Endothelial cell of umbilical vein (primary cell): Measurements from ENCODE around the gene ABI2. TPM values are rescaled to one million over a fixed set of nuclear protein-coding genes. Genes with fewer than 3 reads are reported as not detected.

Experiments used
- BruUV-seq: library from RNA; stranded (reverse); fragments of 400-500 nt; replicated peaks from 2 replicates; lab custom pipeline; 2021; lab: Mats Ljungman, UMichigan
- CTCF ChIA-PET: fragments of 300-600, 350-600 bp; sonication (Branson Sonifier 250); formaldehyde crosslinking; loops from one replicate; lab custom pipeline; 2021; ENCODE audit warnings: antibody characterized with exemption, inconsistent platforms; lab: Charles Lee
- POLR2A ChIA-PET: fragments of 300-600, 350-600 bp; sonication (Branson Sonifier 250); formaldehyde crosslinking; loops from one replicate; lab custom pipeline; 2021; ENCODE audit warnings: antibody characterized with exemption, inconsistent platforms; lab: Charles Lee
- DNase-seq: peaks from one replicate; pipeline ENCODE4 v3.0.0-alpha.2; 2011; ENCODE audit warnings: low read depth, low spot score
- FAIRE-seq: peaks from 2 replicates; lab custom pipeline; 2011; peaks lifted over from hg19 to GRCh38; lab: Jason Lieb, UNC
- H2AFZ ChIP-seq: 2 replicates; pipeline ENCODE4 v1.6.0; 2012; ENCODE audit warnings: low read depth, low read length, control low read depth, inconsistent platforms
- H3K27ac ChIP-seq: 2 replicates; pipeline ENCODE4 v1.5.1; 2011; ENCODE audit warnings: low read depth, mild to moderate bottlenecking, control low read depth, low read length, moderate library complexity; ENCODE audit not compliant: insufficient read depth
- H3K27me3 ChIP-seq, 2 experiments: 2 replicates each; pipeline versions ENCODE4 v1.6.0 to v1.6.1; 2011; ENCODE audit warnings: low read length in 2 of 2, mixed read lengths in 1 of 2; ENCODE audit not compliant: control insufficient read depth in 2 of 2, insufficient read depth in 2 of 2
- H3K36me3 ChIP-seq, 2 experiments: 2 replicates in 1 of 2; 3 replicates in 1 of 2; pipeline ENCODE4 v1.5.1; 2011; ENCODE audit warnings: low read length in 2 of 2, mild to moderate bottlenecking in 1 of 2, moderate library complexity in 1 of 2; ENCODE audit not compliant: control insufficient read depth in 2 of 2, insufficient read depth in 2 of 2; ENCODE audit errors: extremely low read depth in 1 of 2
- H3K4me1 ChIP-seq: 3 replicates; pipeline ENCODE4 v1.5.1; 2011; ENCODE audit warnings: mild to moderate bottlenecking, low read length; ENCODE audit not compliant: control insufficient read depth, insufficient read depth; ENCODE audit errors: extremely low read depth
- H3K4me2 ChIP-seq: 2 replicates; pipeline ENCODE4 v1.6.1; 2011; ENCODE audit warnings: low read length, control low read depth, mixed read lengths; ENCODE audit not compliant: insufficient read depth
- H3K4me3 ChIP-seq, 3 experiments: fragments of 200-600 bp in 1 of 3; sonication (generic), shearing (Covaris generic) in 1 of 3; replicated peaks in 1 of 3; 2 replicates each; pipeline ENCODE4 v1.5.1; 2011 to 2016; ENCODE audit warnings: control low read depth in 3 of 3, low read length in 3 of 3, mild to moderate bottlenecking in 2 of 3, inconsistent platforms in 1 of 3, low read depth in 1 of 3, moderate library complexity in 1 of 3; ENCODE audit not compliant: insufficient read depth in 1 of 3
- H3K79me2 ChIP-seq: 2 replicates; pipeline ENCODE4 v1.6.0; 2012; ENCODE audit warnings: low read length, inconsistent platforms; ENCODE audit not compliant: control insufficient read depth, insufficient read depth
- H3K9ac ChIP-seq: replicated peaks from 2 replicates; pipeline ENCODE3; 2011; ENCODE audit warnings: low read length, control low read depth; ENCODE audit not compliant: insufficient read depth; ENCODE audit errors: extremely low read depth
- H3K9me1 ChIP-seq: replicated peaks from 3 replicates; pipeline ENCODE4 v1.6.0; 2011; ENCODE audit warnings: mild to moderate bottlenecking, low read length; ENCODE audit not compliant: control insufficient read depth, insufficient read depth; ENCODE audit errors: extremely low read depth
- H3K9me3 ChIP-seq: replicated peaks from 2 replicates; pipeline ENCODE4 v1.5.1; 2012; ENCODE audit warnings: low read length, inconsistent platforms; ENCODE audit not compliant: control insufficient read depth, insufficient read depth
- H4K20me1 ChIP-seq: replicated peaks from 2 replicates; pipeline ENCODE3; 2011; ENCODE audit warnings: mild to moderate bottlenecking, low read length; ENCODE audit not compliant: control insufficient read depth, insufficient read depth; ENCODE audit errors: extremely low read depth
- CTCF ChIP-seq, 2 donors: IDR thresholded peaks; 1 replicate in 1 of 2; 2 replicates in 1 of 2; pipeline ENCODE4 v1.5.1; 2011; ENCODE audit warnings: low read length in 2 of 2, mild to moderate bottlenecking in 2 of 2, moderate library complexity in 2 of 2, control low read depth in 1 of 2, inconsistent platforms in 1 of 2, low read depth in 1 of 2; ENCODE audit not compliant: insufficient read depth in 1 of 2; ENCODE audit errors: extremely low read depth in 1 of 2
- EZH2 ChIP-seq: IDR thresholded peaks from 2 replicates; pipeline ENCODE4 v1.6.1; 2012; ENCODE audit warnings: borderline replicate concordance, low read depth, mild to moderate bottlenecking, moderate library complexity, low read length, inconsistent platforms; ENCODE audit not compliant: severe bottlenecking
- FOS ChIP-seq: IDR thresholded peaks from 2 replicates; pipeline ENCODE4 v1.6.1; 2011; ENCODE audit warnings: mild to moderate bottlenecking, low read length, moderate library complexity, borderline replicate concordance; ENCODE audit not compliant: insufficient read depth
- GATA2 ChIP-seq: IDR thresholded peaks from 2 replicates; pipeline ENCODE4 v1.7.0; 2011; ENCODE audit warnings: low read depth, mild to moderate bottlenecking, moderate library complexity, mixed read lengths, low read length; ENCODE audit not compliant: insufficient read length, insufficient read depth
- JUN ChIP-seq: IDR thresholded peaks from 2 replicates; pipeline ENCODE4 v1.6.1; 2011; ENCODE audit warnings: borderline replicate concordance, low read depth; ENCODE audit not compliant: insufficient read length, insufficient read depth
- MAX ChIP-seq: IDR thresholded peaks from 2 replicates; pipeline ENCODE4 v1.6.1; 2011; ENCODE audit not compliant: insufficient read depth, insufficient read length
- MYC ChIP-seq: IDR thresholded peaks from one replicate; pipeline ENCODE4 v1.6.1; 2011; ENCODE audit warnings: mild to moderate bottlenecking, low read depth, low read length
- POLR2A ChIP-seq: IDR thresholded peaks from 2 replicates; pipeline ENCODE4 v1.6.1; 2012; ENCODE audit warnings: low read depth, mild to moderate bottlenecking, control low read depth, low read length
- POLR2AphosphoS5 ChIP-seq: IDR thresholded peaks from 2 replicates; pipeline ENCODE4 v1.6.1; 2012; ENCODE audit warnings: low read depth, mild to moderate bottlenecking, control low read depth, low read length, moderate library complexity; ENCODE audit not compliant: insufficient read depth
- dilution Hi-C: fragments of 300-500 bp; cut with MboI; formaldehyde crosslinking; loops from one replicate; pipeline ENCODE4 v1.15.0; 2019; ENCODE audit warnings: low sequenced_read_pairs; ENCODE audit not compliant: extremely low pct_ligation_motif_present
- intact Hi-C: fragments of 100-400 bp; cut with micrococcal nuclease; formaldehyde crosslinking; loops from one replicate; pipeline ENCODE4 v1.10.0; 2022
- polyA plus RNA-seq, 4 experiments: library from polyadenylated mRNA; depleted of rRNA in 3 of 4; stranded (reverse) in 3 of 4; unstranded in 1 of 4; fragments of >200 nt; gene quantifications; 2 replicates each; pipeline versions ENCODE4 v1.2.1 to v1.2.3, GENCODE V29; 2011 to 2012; ENCODE audit warnings: missing spikeins in 1 of 4
- total RNA-seq: library from RNA; stranded (reverse); gene quantifications from 2 replicates; pipeline ENCODE4 v1.2.3, GENCODE V29; 2021

ABI2 gene
- total and polyA plus RNA-seq, 2 donors (not counting 3 experiments of a cell fraction or from before 2014, with no cell fraction given) = 35.7 to 61.0 TPM

DNA sequence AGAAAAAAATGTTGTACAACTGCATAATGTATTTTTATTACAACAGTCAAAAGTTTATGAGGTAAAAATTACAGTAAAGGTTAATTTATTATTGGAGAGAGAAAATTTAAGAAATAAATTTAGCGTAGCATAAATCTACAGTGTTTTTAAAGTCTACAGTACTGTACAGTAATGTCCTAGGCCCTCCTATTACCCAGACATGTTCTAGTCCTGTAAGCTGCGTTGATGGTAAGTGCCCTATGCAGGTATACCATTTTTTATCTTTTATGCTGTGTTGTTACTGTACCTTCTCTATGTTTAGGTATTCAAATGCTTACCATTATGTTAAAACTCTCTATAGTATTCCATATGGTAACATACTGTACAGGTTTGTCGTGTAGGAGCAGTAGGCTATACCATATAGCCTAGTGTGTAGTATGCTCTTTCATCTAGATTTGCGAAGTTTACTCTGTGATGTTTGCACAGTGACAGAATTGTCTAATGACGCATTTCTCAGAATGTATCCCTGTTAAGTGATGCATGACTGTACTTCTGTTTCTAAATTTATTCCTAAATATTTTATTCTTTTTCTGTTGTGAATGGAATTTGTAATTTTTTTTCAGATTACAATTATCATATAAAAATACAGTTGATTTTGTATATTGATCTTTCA lies 24.5 kb downstream of the ABI2 start:
- H3K27me3 ChIP-seq = no peaks in the 10 kb centered on the region
- no peak overlapping the region for H3K4me3 ChIP-seq
- FAIRE-seq (no peak), DNase-seq (no peak)
- TF ChIP-seq JUN (no peak), GATA2 (no peak), MYC (no peak), EZH2 (no peak), POLR2AphosphoS5 (no peak), MAX (no peak), CTCF (IDR thresholded peaks at IDR 0.05; ENCODE audit: extremely low read depth in 1 of 2, insufficient read depth in 1 of 2, low read depth in 1 of 2, low read length in 2 of 2) (no peak), FOS (no peak), POLR2A (no peak)
- dilution Hi-C loops (no loop called here), intact Hi-C loops (no loop called here)
- H3K9me1 ChIP-seq = no peaks in the 10 kb centered on the region
- ChIA-PET POLR2A (no interaction called here), CTCF (no interaction called here)
- H3K9me3 ChIP-seq = no peaks in the 10 kb centered on the region
- peaks cover 37% of the 10 kb centered on the region for H3K79me2 ChIP-seq
- H3K27ac ChIP-seq = no peak overlapping the region
- no peaks in the 10 kb centered on the region for H4K20me1 ChIP-seq
- no peaks in the 10 kb centered on the region for H3K4me1 ChIP-seq
- no TSS peak for BruUV-seq
- H3K9ac ChIP-seq = no peak overlapping the region
- H3K4me2 ChIP-seq = no peak overlapping the region
- H3K36me3 ChIP-seq = no peaks in the 10 kb centered on the region
- H2AFZ ChIP-seq = no peak overlapping the region
